ENCODE results near the gene VASP. TPM values are rescaled to one million over a fixed set of nuclear protein-coding genes. Genes with fewer than 3 reads are reported as not detected.
A peak's percentile ranks its signal among the peaks of the same experiment; 100 is the strongest.

The VASP gene
- total and polyA plus RNA-seq, 10 donors, result 146 to 386 (median 199) TPM

- no peak for TF ChIP-seq CTCF (IDR thresholded peaks at IDR 0.05 in 8 of 11, conservative IDR thresholded peaks at IDR 0.05 in 3 of 11)
- TF ChIP-seq POLR2A (IDR thresholded peaks at IDR 0.05), result no peak
- TF ChIP-seq POLR2AphosphoS5 (IDR thresholded peaks at IDR 0.05), result no peak
- Histone ChIP-seq H3K27me3 (replicated peaks in 1 of 7) (no peaks in the 10 kb centered on the region), H3K4me3 (no peak overlapping the region), H3K4me1 (peaks cover 0 to 26% (median 9%) of the 10 kb centered on the region in 6 donors), H3K27ac (no peak overlapping the region), H3K9me3 (no peaks in the 10 kb centered on the region), H3K36me3 (peaks cover 0 to 13% (median 1%) of the 10 kb centered on the region in 6 donors)
- DNase-seq, result no peak
- intact Hi-C loops (cut with DNase I; ENCODE audit: low total_unique reads), result no loop called here
- WGBS, 5 donors, result 90 to 92% (median 91%) methylated on average over 8 of the region's 8 CpGs
These were observed 64.4 kb downstream of the VASP start for GRCh38 chr19:45571457-45572220.

- H3K9me3 ChIP-seq, result no peaks in the 10 kb centered on the region
- intact Hi-C loops (cut with DNase I; ENCODE audit: low total_unique reads), result no loop called here
- peaks cover 0 to 36% (median 10%) of the 10 kb centered on the region in 6 donors for H3K4me1 ChIP-seq
- no peak for DNase-seq
- H3K27me3 ChIP-seq (replicated peaks in 1 of 7), result no peaks in the 10 kb centered on the region
- H3K27ac ChIP-seq, result peak overlapping the region in 2 of 8 donors; percentile 3 to 12
- peaks cover 0 to 4% (median 1%) of the 10 kb centered on the region in 6 donors for H3K36me3 ChIP-seq
- TF ChIP-seq POLR2AphosphoS5 (IDR thresholded peaks at IDR 0.05) (no peak), CTCF (IDR thresholded peaks at IDR 0.05 in 8 of 11, conservative IDR thresholded peaks at IDR 0.05 in 3 of 11) (no peak), POLR2A (IDR thresholded peaks at IDR 0.05) (no peak)
- 80 to 91% (median 90%) methylated on average over 3 to 4 of the region's 4 CpGs for WGBS, 5 donors
- no peak overlapping the region for H3K4me3 ChIP-seq
These were observed 67.2 kb downstream of the VASP start for GRCh38 chr19:45574526-45574925.

GRCh38 chr19:45575216-45575615 lies 67.9 kb downstream of the VASP start:
- intact Hi-C loops (cut with DNase I; ENCODE audit: low total_unique reads), result no loop called here
- 89 to 98% (median 92%) methylated on average over 5 of the region's 5 CpGs for WGBS, 5 donors
- H3K27ac ChIP-seq, result peak overlapping the region in 1 of 8 donors; percentile 3

More at GRCh38 chr19:45575216-45575615, 67.9 kb downstream of the VASP start:
- Histone ChIP-seq H3K9me3 (no peaks in the 10 kb centered on the region), H3K4me1 (peaks cover 0 to 29% (median 3%) of the 10 kb centered on the region in 6 donors), H3K36me3 (peaks cover 0 to 4% (median 1%) of the 10 kb centered on the region in 6 donors), H3K4me3 (no peak overlapping the region), H3K27me3 (replicated peaks in 1 of 7) (no peaks in the 10 kb centered on the region)
- DNase-seq, result no peak
- TF ChIP-seq POLR2AphosphoS5 (IDR thresholded peaks at IDR 0.05) (no peak), CTCF (IDR thresholded peaks at IDR 0.05 in 8 of 11, conservative IDR thresholded peaks at IDR 0.05 in 3 of 11) (no peak), POLR2A (IDR thresholded peaks at IDR 0.05) (no peak)

Other genes starting within 250 kb of the VASP start
- gene CKM, start 184.6 kb upstream of the VASP start, total RNA-seq, result under 1 TPM in 1 of 7 donors, not detected in 6; 0.49 TPM
- 1 to 10 TPM in 1 of 3 donors, under 1 TPM in 2; 0.29 to 4.4 (median 0.76) TPM for gene CKM, start 184.6 kb upstream of the VASP start, polyA plus RNA-seq
- under 1 TPM in 1 of 7 donors, not detected in 6; 0.87 TPM for gene KLC3, start 166.7 kb upstream of the VASP start, total RNA-seq
- under 1 TPM; 0.05 to 0.10 (median 0.07) TPM for gene KLC3, start 166.7 kb upstream of the VASP start, polyA plus RNA-seq
- 10 to 100 TPM; 12.2 to 22.1 (median 14.7) TPM for gene ERCC2, start 136.9 kb upstream of the VASP start, total RNA-seq
- gene ERCC2, start 136.9 kb upstream of the VASP start, polyA plus RNA-seq, result 10 to 100 TPM; 11.5 to 19.1 (median 17.3) TPM
- gene PPP1R13L, start 102.4 kb upstream of the VASP start, total RNA-seq, result 10 to 100 TPM in 5 of 7 donors, 1 to 10 TPM in 2; 3.9 to 18.1 (median 12.5) TPM
- 10 to 100 TPM in 1 of 3 donors, 1 to 10 TPM in 2; 7.5 to 13.2 (median 8.8) TPM for gene PPP1R13L, start 102.4 kb upstream of the VASP start, polyA plus RNA-seq
- gene POLR1G, start 100.8 kb upstream of the VASP start, total RNA-seq, result 1 to 10 TPM; 2.6 to 4.3 (median 3.1) TPM
- gene POLR1G, start 100.8 kb upstream of the VASP start, polyA plus RNA-seq, result 1 to 10 TPM; 2.1 to 4.3 (median 2.5) TPM
- 10 to 100 TPM; 47.3 to 69.4 (median 59.7) TPM for gene ERCC1, start 83.6 kb upstream of the VASP start, total RNA-seq
- 10 to 100 TPM; 45.3 to 54.6 (median 50.0) TPM for gene ERCC1, start 83.6 kb upstream of the VASP start, polyA plus RNA-seq
- 10 to 100 TPM in 2 of 7 donors, 1 to 10 TPM in 4, under 1 TPM in 1; 0.92 to 41.7 (median 1.6) TPM for gene FOSB, start 39.5 kb upstream of the VASP start, total RNA-seq
- gene FOSB, start 39.5 kb upstream of the VASP start, polyA plus RNA-seq, result 1 to 10 TPM in 2 of 3 donors, under 1 TPM in 1; 0.42 to 2.2 (median 1.3) TPM
- 10 to 100 TPM in 6 of 7 donors, 1 to 10 TPM in 1; 9.2 to 22.6 (median 15.1) TPM for gene RTN2, start 10.4 kb upstream of the VASP start, total RNA-seq
- gene RTN2, start 10.4 kb upstream of the VASP start, polyA plus RNA-seq, result 1 to 10 TPM; 4.9 to 7.9 (median 7.6) TPM
- 10 to 100 TPM in 2 of 7 donors, 1 to 10 TPM in 5; 6.3 to 21.4 (median 9.6) TPM for gene PPM1N, start 9.0 kb upstream of the VASP start, total RNA-seq
- gene PPM1N, start 9.0 kb upstream of the VASP start, polyA plus RNA-seq, result 10 to 100 TPM in 2 of 3 donors, 1 to 10 TPM in 1; 9.5 to 13.4 (median 10.7) TPM
- gene OPA3, start 77.3 kb downstream of the VASP start, total RNA-seq, result 10 to 100 TPM; 13.6 to 18.4 (median 16.7) TPM
- 1 to 10 TPM; 2.8 to 7.7 (median 3.0) TPM for gene OPA3, start 77.3 kb downstream of the VASP start, polyA plus RNA-seq
- 1 to 10 TPM; 2.6 to 5.6 (median 4.2) TPM for gene GPR4, start 94.7 kb downstream of the VASP start, total RNA-seq
- gene GPR4, start 94.7 kb downstream of the VASP start, polyA plus RNA-seq, result 1 to 10 TPM in 2 of 3 donors, under 1 TPM in 1; 0.33 to 2.1 (median 1.2) TPM
- gene EML2, start 131.9 kb downstream of the VASP start, total RNA-seq, result 10 to 100 TPM; 30.8 to 60.6 (median 50.6) TPM
- 10 to 100 TPM; 27.1 to 39.9 (median 34.8) TPM for gene EML2, start 131.9 kb downstream of the VASP start, polyA plus RNA-seq
- 1 to 10 TPM; 1.7 to 7.5 (median 3.7) TPM for gene GIPR, start 160.7 kb downstream of the VASP start, total RNA-seq
- 1 to 10 TPM in 1 of 3 donors, under 1 TPM in 2; 0.49 to 1.7 (median 0.83) TPM for gene GIPR, start 160.7 kb downstream of the VASP start, polyA plus RNA-seq
- 100 to 1,000 TPM; 117 to 280 (median 200) TPM for gene SNRPD2, start 184.5 kb downstream of the VASP start, total RNA-seq
- gene SNRPD2, start 184.5 kb downstream of the VASP start, polyA plus RNA-seq, result 100 to 1,000 TPM; 368 to 587 (median 432) TPM
- gene QPCTL, start 185.2 kb downstream of the VASP start, total RNA-seq, result 10 to 100 TPM in 2 of 7 donors, 1 to 10 TPM in 5; 5.0 to 10.7 (median 8.8) TPM
- 10 to 100 TPM in 2 of 3 donors, 1 to 10 TPM in 1; 9.5 to 10.7 (median 10.2) TPM for gene QPCTL, start 185.2 kb downstream of the VASP start, polyA plus RNA-seq
- 10 to 100 TPM; 12.8 to 28.1 (median 23.6) TPM for gene FBXO46, start 223.4 kb downstream of the VASP start, total RNA-seq
- 10 to 100 TPM in 2 of 3 donors, 1 to 10 TPM in 1; 8.8 to 14.4 (median 10.4) TPM for gene FBXO46, start 223.4 kb downstream of the VASP start, polyA plus RNA-seq
- gene MEIOSIN, start 226.0 kb downstream of the VASP start, total RNA-seq, result not detected
- gene MEIOSIN, start 226.0 kb downstream of the VASP start, polyA plus RNA-seq, result under 1 TPM in 1 of 3 donors, not detected in 2; 0.02 TPM

Data from spleen (tissue), 11 donors.